NCI-H1105 treated with DMSO at 0.1 percent for 48 hours (cell line): Measurements from ENCODE around the gene PNPLA7.
"Not testable (repeated sequence)": the region's sequence is repeated elsewhere in the genome, so short reads cannot be mapped to it uniquely, and the experiment has no call there.

Source experiments
- DNase-seq: peaks from one replicate; lab custom pipeline; 2025; lab: John Stamatoyannopoulos, UW

The PNPLA7 gene

DNA sequence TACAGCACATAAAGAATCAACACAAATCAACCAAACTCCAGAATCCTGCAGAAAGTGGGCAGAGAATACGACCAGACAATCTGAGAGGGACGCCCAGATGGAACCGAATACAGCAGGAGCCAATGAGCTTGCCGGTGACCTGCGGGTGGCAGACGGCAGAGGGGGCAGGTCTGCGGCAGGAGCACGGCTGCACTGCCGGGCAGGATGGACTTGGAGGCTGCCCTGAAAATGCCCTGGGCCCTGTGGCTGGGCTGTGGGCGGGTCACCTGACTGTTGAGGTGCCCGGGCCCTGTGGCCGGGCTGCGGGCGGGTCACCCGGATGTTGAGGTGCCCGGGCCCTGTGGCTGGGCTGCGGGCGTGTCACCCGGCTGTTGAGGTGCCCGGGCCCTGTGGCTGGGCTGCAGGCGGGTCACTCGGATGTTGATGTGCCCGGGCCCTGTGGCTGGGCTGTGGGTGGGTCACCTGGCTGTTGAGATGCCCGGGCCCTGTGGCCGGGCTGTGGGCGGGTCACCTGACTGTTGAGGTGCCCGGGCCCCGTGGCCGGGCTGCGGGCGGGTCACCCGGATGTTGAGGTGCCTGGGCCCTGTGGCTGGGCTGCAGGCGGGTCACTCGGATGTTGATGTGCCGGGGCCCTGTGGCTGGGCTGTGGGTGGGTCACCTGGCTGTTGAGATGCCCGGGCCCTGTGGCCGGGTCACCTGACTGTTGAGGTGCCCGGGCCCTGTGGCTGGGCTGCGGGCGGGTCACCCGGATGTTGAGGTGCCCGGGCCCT, 36.2 kb downstream of the PNPLA7 start:
- DNase-seq = not testable (repeated sequence)

DNA sequence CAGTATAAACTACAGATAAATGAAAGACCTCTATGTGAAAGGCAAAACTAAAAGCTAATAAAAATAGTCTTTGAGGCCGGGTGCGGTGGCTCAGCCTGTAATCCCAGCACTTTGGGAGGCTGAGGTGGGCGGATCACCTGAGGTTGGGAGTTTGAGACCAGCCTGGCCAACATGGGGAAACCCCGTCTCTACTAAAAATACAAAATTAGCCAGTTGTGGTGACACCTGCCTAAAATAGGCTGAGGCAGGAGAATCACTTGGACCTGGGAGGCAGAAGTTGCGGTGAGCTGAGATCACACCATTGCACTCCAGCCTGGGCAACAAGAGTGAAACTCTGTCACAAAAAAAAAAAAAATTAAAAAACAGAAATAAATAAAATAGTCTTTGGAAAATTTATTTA, 37.1 kb downstream of the PNPLA7 start:
- DNase-seq = not testable (repeated sequence)

DNA sequence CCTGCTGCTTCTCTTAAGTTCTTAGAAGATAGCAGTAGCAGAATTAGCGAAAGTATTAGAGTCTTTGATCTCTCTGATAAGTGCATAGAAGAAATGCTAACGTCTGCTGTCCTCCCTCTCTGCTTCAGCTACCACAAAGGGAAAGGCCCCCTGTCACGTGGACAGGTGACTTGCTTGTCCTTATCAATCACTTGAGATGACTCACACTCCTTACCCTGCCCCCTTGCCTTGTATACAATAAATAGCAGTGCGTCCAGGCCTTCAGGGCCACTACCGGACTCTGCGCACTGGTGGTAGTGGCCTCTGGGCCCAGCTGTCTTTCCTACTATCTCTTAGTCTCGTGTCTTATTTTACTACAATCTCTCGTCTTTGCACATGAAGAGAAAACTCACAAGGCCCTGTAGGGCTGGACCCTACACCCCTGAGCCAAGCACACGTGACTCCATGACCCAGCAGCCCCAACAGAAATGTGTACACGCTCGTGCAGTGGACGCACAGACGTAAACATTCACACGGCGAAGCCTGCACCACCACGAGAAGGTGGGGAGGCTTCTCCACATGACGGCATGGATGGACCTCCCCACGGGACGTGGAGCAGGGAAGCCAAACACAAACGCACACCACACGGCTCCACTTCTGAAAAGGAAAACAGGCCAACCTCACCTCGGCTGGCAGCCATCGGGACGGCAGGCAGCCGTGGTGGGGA, 38.3 kb downstream of the PNPLA7 start:
- DNase-seq = no peak

DNA sequence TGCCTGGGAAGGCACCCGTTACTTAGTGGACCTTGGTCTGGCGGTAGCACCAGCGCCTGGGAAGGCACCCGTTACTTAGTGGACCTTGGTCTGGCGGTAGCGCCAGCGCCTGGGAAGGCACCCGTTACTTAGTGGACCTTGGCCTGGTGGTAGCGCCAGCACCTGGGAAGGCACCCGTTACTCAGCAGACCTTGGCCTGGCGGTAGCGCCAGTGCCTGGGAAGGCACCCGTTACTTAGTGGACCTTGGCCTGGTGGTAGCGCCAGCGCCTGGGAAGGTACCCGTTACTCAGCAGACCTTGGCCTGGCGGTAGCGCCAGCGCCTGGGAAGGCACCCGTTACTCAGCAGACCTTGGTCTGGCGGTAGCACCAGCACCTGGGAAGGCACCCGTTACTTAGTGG, 39.1 kb downstream of the PNPLA7 start:
- DNase-seq = not testable (repeated sequence)

DNA sequence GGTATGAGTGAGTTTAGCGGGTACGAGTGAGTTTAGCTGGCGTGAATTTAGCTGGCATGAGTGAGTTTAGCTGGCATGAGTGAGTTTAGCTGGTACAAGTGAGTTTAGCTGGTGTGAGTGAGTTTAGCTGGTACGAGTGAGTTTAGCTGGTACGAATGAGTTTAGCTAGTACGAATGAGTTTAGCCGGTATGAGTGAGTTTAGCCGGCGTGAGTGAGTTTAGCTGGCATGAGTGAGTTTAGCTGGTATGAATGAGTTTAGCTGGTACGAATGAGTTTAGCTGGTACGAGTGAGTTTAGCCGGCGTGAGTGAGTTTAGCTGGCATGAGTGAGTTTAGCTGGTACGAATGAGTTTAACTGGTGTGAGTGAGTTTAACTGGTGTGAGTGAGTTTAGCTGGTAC, 41.0 kb downstream of the PNPLA7 start:
- DNase-seq = no peak

DNA sequence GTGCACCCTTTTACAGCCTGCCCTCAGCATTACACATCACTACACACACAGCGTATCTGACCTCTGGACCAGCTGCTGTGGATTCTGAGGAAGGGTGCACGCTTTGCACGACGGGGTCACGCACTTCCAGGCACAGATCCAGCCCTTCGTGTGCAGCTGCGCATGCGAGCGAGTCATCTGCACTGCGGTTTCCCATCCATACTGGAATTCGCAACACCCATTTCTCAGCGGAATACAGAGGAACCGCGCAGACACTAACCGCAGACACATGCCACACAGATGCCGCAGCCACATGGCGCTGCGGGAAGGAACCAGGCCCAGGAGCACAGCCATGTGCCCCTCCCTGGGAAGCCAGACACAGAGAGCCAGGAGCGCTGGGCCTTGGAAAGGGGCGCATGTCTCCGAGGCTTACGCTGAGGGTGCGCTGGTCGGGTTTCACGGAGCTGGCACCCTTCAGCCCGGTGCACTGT, 43.5 kb downstream of the PNPLA7 start:
- no peak for DNase-seq

DNA sequence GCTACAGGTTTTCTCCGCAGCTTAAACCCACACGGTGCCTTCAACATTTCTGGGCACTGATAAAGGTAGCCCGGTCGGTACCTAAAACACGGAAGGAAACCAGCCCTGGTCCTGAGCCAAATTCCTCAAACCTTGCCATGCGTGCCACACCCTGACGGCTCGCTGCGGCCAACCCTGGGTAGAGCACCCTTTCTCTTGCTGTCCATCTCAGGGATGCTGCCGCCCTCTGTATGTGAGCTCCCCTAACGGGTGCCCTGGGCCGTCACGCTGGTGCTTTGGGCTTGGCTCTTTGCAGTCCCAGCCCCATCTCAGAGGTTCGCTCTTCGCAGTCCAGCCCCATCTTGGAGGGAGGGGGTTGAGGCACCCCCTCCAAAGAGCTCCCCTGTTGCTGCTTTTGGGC, 43.9 kb downstream of the PNPLA7 start:
- DNase-seq = no peak

DNA sequence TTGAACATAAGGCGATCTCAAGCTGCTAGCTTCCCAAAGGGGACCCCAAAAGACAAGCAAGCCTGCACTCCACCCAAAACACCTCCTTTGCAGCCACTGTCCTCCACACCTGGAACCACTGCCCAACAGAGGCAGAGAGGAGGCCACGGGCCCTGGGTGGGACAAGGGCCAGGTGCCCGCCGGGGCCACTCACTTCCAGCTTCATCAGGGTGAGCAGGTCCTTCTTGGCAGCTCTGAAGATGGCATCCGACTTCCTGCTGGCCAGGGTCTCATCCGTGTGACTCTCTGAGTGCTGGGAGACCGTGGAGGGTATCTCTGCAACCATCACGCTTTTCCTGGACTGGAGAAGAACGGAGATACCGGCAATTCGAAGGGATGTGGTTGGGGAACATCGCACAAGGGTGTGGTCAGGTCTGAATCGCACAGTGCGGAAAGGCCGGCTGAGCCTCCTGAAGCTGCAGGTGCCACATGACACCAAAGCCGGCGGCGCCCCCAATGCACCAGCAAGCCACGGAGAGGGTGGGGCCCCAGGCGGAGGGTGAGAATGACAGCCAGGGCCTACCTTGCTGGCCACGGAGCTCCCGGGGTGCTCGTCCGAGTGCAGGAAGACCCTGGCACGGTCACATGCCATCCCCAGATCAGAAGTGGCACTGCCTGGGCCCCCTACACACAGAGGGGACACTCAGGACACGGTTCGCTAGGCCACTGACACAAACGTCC, 44.6 kb downstream of the PNPLA7 start:
- DNase-seq = no peak

DNA sequence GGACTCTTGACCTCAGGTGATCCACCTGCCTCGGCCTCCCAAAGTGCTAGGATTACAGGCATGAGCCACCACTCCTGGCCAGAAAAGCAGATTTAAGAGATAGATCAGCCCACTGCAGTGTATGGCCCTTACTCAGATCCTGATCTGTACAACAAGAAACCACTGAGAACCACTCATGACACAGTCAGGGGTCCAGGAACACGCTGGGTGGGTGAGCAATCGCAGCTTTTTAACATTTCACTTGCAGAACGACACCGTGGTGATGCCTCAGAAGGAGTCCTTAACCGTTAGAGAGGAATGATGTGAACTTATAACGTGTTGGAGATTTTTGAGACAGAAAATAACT, 45.8 kb downstream of the PNPLA7 start:
- no peak for DNase-seq

DNA sequence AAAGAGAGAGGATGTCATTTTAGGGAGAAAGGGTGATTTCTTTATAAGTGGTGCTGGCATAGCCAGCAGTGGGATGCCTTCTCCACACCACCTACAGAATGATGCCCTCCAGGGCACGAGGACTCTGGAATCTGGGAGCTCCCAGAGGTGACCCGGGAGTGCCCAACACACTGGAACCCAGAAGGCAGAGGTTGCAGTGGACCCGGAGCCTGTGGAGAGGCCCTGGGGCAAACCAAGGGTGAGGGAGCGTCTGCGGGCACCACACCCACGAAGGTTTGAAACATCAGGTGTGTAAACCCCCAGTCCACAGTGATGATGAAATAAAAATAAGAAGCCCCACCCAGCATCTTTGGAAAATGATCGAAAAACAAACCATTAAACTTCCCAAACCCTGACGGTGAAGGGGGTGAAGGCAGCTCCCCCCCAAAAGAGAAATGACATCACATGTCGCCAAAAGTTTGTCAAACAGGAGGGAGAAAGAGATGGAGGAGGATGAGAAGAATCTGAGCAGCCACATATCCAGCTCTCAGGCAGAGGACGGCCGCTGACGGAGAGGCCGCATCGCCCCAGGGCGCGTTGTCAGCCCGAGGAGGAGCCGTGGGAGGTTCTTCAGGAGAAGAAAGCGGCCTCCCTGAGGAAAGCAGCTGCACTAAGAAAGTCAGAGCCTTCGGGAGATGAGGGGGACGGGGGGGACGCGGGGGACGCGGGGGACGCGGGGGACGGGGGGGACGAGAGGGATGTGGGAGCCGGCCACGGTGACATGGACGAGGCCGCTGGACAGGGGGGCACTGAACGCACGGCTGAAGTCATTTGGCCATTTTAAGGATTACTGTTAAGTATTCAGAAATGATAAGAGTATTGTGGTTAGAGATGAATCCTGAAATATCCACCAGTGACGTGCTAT, 47.9 kb downstream of the PNPLA7 start:
- DNase-seq = no peak

DNA sequence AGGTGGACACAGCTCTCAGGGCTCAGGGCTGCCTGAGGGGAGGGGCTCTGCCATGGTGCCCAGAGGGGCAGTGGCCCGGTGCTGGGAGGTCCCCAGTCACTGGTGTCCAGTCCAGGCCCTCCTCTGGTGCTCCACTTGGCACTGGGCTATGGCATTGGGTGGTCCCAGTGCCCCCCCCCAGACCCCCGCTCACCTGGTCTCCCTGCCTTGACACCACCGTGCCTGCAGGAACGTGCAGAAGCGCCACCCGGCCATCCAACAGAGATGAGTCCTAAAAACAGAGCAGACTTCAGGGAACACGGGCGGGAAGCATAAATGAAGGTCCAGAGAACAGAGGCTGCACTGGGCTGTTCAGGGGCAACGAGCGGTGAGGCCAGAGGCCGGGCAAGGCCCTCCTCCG, 48.7 kb downstream of the PNPLA7 start:
- no peak for DNase-seq

DNA sequence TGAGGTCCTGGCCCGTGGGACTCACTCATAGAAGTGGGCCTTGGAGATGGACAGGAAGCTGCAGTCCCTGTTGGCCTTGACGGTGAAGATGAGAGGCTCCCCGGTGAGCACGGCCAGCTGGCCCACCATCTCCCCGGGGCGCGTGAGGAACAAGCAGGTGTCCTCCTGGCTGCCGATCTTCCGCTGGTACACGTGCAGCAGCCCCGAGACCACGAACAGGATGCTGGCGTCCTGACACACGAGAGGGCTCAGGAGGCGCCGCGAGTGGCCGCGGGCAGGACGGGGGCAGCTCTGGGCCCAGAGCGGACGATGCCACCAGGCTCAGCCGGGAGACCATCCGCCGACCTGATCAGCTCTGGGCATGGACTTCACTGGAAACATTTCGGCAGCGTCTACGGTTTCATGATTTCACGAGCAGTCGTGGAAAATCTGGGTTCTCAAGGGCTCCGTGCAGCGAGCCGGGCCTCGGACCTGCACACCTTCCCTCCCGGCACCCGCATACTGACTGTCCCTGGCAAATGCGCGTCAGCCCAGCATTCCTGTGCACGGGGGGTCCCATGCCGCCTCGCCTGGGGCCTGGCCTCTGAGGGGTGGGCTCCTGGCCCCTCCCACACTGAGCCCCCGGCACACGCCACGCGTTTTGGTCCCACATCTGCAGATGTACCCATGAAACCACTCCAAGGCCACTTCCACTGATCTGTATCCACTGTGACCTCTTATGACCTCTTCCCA, 49.4 kb downstream of the PNPLA7 start:
- DNase-seq = no peak

DNA sequence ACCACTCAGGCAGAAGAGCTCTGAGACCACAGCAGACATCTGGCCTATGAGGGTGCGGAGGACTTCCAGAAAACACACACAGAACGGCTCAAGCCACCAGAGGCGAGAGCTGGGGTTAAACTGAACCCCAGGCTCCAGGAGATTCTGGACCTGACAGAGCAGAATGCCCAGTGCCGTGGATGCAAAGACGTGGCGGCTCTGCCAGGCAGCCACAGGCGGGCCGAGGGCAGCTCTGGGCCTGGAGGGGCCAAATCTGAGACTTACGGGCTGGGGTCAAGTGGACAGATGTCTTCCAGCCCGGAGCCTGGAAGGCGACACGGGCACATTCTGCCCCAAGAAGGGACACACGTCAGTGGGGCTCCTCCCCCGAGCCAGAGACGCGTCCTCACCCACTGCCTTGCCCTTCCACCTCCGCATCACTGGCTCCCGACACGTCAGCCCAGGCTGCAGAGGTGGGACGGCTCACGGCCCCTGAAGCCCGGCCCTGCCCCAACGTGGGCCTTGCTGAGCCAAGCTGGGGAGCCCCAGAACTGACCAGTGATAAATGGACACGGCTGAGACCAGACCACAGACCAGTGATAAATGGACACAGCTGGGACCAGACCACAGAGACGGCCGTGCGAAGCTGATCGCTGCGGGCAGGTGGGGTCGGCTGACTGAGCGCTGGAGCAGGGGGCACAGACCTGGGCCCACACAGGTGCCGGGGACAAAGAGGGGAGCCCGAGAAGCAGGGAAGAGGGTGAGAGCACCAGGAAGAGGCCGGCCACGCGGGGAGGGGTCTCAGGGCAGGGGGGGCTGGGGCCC, 50.1 kb downstream of the PNPLA7 start:
- no peak for DNase-seq

DNA sequence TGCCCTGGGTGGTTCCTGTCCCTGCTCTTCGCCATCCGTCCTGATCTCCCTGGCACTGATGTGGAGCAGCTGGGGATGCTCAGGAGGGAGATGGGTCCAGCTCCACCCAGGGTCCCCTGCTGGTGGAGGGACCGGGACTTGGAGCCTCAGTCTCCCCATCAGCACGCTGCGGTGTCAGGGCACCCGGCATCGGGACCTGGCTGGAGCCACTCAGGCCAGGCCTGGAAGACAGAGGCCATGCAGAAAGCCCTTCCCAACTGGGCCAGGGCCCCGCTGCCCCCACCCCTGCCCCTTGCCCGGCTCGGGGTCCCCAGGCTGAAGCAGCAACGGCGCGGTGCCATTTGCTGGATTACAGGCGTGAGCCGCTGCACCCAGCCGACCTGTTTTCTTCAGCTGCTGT, 50.8 kb downstream of the PNPLA7 start:
- DNase-seq = no peak

DNA sequence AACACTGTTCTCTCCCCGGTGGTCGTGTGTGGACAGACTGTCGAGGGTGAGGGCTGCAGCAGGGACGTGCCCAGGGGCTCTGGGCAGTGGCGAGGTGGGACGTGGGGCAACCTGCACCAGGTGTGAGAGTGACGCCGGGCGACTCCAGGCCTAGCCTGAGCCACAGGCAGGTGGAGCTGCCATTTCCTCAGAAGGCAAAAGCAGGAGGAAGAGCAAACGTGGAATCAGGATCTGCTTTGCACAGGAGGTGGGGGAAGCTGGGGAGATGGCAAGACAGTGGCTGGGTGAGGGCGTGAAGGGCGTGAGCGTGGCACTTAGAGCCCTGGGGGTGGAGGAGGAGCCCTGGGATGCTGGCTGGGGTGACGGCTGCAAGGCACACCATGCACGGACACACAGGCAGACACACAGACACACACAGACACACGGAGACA, 51.5 kb downstream of the PNPLA7 start:
- no peak for DNase-seq

DNA sequence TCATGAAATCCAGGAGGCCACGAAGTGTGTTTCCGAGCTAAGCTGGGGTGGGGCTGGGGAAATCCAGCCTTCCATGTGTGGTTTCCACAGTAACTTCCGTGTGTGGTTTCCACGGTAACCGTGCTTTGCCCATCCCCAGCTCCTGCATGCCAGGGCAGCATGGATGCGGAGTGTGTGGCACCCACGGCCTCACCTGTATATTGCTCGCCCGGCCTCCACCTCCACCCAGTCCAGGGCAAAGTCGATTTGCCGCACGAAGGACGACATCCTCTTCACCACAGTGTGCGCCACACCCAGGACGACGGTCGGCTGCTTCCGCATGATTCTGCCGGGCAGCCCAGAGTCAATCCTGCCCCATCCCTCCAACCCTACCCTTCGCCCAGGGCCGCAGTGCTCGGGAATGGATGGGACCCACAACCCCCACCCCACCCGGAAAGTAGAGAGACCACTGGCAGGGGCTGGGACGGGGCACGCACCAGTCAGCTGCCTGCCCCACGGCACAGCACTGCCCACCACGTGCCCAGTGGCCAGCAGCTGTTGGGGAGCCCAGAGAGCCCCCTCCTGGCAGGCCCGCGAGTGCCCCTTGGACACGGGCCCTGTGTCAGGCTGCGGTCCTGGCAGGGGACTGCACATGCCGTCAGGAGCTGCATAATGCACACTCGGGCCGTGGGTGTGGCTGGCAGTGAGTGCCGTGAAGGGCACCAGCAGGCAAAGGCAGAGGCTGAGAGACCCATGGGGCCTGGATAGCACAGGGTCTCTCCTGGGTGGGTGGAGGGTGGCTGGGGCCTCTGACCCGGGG, 52.1 kb downstream of the PNPLA7 start:
- DNase-seq = no peak

DNA sequence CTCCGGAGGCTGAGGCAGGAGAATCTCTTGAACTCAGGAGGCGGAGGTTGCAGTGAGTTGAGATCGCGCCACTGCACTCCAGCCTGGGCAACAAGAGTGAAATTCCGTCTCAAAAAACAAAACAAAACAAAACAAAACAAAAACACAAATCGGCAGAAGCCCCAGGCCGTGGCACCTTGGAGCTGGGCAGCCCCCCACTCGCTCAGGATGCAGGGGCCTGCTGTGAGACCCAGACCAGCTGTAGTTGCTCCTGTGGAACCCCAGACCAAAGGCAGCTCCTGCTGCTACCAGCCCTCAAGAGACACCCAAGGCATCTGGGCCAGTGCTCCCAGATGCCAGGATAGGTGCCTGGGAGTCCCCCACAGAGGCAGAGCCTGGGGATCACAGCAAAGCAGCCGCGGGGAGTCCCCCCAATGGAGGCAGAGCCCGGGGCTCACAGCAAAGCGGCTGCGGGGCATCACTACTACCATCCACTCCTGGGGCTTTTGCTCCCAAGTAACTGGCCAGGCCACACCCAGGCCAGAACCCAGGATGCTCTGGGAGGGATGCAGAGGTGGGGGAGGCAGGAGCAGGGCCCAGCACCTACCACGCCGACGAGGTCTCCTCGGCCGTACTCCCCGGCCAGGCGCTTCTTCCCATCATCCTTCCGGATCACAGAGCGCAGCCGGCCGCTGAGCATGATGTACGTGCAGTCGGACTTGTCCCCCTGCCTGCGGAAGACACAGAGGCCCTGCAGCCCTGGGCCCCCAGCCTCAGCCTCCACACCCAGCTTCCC, 53.4 kb downstream of the PNPLA7 start:
- DNase-seq = no peak

DNA sequence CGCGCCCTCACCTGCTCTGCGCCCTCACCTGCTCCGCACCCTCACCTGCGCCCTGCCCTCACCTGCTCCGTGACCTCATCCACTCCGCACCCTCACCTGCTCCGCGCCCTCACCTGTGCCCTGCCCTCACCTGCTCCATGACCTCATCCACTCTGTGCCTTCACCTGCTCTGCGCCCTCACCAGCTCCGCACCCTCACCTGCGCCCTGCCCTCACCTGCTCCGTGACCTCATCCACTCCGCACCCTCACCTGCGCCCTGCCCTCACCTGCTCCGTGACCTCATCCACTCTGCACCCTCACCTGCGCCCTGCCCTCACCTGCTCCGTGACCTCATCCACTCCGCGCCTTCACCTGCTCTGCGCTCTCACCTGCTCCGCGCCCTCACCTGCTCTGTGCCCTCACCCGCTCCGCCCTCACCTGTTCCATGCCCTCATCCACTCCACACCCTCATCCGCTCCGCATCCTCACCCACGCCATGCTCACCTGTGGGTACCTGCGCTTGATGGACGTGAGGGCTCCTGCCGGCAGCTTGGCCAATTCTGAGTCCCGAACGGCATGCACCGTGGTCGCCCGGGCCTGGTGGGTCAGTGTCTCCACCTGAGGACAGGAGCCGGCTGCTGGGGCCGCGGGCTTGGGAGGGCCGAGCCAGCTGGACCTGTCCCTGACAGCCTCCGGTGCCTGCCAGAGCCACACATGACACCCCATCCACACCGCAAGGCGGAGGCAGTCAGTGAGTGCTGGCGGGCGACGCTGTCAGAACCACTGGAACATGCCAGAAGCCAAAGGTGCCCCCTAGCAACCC, 55.5 kb downstream of the PNPLA7 start:
- no peak for DNase-seq
